GM12801 (cell line): ENCODE measurements around the gene CORO7.

Source experiments
- TF ChIP-seq, protein P1 (sequence below): IDR thresholded peaks from one replicate; pipeline ENCODE4 v1.5.1; 2011; ENCODE audit warnings: control low read depth; ENCODE audit not compliant: insufficient read length; ENCODE audit errors: extremely low read depth

CORO7 gene

DNA sequence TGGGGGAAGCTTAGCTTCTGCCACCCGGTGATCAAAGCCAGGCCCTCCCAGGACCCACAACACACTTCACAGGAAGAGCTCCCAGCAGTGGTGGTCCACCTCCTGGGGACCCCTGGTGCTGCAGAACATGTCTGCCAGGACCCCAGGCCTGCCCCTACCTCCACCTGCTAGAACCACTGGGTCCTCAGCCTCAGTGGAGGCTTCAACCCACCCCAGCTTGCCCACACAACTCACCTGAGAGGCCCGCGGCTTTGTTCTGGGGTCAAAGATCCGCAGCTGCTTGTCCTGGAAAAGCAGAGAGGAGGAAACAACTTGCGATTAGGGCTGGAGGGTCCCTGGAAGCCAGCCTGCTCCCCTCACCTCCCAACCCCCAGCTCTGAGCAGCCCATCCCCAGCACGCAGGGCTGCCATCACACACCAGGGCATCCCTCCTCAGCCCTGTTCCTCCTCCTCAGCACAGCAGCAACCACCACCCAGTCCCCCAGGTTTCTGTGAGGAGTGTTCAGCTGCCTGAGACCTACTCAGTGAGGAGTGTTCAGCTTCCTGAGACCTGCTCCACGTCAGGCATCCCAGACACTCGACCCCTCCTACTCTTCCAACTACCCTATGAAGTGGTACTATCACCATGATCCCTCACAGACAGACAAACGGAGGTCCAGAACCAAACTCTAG lies 21.2 kb downstream of the CORO7 start:
- TF ChIP-seq, protein P1, sequence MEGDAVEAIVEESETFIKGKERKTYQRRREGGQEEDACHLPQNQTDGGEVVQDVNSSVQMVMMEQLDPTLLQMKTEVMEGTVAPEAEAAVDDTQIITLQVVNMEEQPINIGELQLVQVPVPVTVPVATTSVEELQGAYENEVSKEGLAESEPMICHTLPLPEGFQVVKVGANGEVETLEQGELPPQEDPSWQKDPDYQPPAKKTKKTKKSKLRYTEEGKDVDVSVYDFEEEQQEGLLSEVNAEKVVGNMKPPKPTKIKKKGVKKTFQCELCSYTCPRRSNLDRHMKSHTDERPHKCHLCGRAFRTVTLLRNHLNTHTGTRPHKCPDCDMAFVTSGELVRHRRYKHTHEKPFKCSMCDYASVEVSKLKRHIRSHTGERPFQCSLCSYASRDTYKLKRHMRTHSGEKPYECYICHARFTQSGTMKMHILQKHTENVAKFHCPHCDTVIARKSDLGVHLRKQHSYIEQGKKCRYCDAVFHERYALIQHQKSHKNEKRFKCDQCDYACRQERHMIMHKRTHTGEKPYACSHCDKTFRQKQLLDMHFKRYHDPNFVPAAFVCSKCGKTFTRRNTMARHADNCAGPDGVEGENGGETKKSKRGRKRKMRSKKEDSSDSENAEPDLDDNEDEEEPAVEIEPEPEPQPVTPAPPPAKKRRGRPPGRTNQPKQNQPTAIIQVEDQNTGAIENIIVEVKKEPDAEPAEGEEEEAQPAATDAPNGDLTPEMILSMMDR = no peak

DNA sequence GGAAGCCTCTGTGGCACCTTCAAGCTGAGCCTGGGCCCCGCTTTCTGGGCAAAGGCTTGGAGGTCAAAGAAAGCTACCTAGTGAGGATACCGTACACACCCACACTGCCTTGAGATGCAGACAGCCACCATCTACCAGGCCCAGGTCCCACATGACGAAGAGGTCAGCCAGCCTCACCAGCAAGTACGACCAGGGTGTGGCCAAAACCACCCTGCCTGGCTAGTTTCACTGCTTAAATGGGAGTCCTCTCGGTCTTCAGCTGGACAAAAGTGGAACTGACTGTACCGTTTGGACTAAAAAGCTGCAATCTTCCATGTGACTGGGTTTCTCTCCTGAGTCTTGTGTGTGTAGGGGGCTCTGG lies 23.2 kb downstream of the CORO7 start:
- TF ChIP-seq, protein P1 = no peak

DNA sequence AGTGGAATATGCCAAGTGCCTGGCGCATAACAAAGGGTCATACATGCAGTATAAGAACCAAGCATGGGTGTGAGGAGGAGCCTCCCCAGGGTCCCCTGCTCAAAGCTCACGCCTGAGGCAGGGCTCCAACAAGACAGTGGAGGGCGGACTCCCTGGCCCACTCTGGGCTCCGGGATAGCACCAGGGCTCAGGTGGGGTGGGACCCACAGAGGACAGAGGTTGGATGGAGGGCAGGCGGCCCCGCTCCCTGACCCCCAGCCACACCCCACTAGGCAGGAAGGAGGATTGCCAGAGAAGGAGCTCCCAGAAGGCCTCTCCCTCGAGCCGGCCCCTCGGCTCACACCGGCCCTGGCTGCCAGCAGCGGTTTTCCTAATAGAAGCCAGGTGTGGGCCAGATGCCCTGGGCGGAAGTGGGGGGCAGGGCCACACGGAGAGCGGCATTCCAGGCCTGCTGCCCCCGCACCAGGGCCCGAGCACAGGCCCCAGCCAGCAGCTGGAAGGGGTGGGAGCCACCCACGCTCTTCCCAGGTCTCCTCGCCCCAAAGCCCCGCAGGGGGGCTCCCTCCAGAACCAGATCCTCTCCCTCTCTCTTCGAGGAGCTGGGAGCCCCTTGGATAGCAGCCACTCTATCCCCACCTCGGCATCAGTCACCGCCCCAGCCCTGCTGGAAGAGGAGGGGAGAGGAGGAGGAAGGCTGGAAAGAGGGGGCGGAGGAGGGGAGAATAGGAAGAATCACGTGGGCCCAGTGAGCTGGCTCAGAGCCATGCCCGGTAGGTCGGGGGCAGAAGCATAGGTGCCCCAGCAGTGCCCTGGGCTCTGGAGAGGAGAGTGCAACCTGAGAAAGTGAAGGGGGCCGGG lies 23.8 kb downstream of the CORO7 start:
- TF ChIP-seq, protein P1 = no peak

DNA sequence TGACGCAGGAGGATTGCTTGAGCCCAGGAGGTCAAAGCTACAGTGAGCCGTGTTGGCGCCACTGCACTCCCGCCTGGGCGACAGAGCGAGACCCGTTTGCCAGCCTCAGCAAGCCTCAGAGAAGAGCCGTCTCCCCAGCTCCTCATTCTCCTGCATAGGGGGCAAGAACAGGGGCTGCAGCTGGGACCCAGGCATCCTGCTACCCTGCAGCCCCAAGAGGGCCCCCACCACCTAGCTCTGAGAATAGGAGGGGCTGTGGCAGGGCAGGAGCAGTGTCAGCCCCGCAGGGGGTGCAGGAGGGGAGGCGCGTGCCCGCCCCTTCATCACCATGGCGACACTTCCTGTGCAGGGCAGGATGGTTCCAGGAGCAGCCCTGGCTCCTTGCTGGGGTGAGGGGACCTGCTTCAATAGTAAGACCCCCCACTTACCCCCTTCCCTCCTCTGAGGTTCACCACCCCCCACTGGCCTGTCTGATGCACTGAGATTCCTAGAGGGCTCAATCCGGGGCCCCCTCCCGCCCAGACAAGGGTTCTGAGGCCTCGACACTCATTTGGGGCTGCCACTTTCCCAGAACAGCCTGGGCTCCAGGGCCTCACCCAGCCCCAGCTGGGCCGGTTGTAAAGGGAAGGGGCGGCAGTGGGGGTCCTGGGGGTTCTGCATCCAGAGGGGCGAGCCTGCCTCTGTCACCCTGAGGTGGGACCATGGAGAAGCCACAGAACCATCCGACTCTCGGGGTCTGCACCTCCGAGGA lies 24.6 kb downstream of the CORO7 start:
- TF ChIP-seq, protein P1 = no peak

DNA sequence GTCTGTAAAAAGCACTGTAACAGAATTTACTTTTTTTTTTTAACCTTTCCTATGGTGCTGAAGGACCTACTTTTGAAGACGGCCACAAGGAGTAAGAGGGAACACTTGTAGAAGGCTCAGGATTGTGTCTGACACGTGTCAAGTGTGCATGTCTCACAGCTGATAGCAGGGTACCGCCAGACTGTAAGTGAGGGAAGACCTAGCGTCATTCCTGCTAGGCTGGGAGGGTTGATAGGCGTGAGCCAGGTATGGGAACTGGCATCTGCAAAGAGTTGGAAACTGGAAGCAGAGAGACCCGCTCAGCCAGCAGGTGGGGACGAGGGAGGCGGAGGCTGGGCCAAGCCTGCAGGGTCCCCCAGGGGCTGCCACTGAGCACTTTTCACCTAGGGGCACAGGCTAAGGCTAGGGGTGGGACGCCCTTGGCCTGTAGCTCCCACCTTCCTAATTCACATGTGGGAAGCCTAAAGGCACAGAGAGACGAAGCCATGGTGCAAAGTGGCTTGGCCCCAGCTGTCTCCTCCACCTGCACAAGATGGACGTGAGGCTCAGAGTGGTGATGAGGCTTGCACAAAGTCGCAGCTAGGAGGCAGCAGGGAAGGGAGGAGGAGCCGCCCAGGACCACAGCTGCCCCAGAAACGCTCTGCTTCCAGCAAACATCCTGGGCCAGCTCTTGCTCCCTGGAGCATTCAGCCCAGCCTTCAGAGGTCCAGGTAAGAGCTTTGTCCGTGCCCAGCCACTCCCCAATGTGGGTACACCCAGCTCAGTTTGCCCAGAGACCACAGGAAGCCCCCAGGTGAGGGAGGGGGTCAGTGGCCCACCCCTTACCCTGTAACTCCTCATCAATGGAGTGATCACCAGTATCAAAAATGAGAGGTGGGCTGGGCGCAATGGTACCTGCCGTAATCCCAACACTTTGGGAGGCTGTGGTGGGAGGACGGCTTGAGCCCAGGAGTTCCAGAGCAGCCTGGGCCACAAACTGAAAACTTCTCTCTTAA lies 25.8 kb downstream of the CORO7 start:
- TF ChIP-seq, protein P1 = no peak

DNA sequence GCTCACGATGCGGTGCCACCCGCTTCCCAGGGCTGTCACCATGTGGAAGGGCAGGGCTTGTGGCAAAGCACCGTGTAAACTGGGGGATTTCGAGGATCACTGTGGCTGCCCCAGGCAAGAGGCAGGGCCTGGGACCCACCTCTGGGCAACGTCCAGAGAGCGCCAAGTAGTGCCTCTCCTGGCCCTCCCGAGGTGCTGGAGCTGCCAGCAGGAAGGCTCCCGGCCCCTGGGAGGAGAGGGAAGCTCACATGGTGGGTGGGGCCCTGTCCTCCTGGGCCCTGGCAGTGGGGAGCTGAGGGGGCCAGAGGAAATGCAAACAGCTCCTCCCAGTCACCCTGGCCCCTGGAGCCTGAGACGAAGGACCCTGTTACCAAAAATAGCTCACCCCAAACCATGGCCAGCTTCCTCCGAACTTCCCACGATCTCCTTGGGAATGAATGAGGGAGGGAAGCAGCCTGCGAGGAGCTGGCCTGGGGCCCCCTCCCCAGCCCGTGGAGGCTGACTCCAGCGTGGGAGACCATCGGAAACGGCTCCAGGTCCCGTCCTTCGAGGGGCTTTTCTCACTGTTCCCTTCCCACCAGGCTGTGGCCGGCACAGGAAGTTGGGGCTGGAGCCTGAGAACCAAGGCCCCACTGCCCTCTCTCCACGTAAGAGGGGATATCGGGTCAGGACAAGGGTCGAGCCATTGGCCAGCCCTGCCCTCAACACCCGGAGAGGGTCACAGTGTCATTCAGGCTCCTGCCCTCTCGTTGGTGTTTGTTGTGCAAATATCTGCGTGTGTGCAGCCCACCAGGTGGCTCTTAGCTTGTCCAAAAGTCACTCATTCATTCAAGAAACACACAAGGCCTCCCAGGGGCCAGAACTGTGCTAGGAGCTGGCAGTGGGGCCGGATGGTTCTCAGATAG lies 27.1 kb downstream of the CORO7 start:
- TF ChIP-seq, protein P1 = no peak
